Measurements from ENCODE around the gene KLF15. TPM values are rescaled to one million over a fixed set of nuclear protein-coding genes. Genes with fewer than 3 reads are reported as not detected.
A peak's percentile ranks its signal among the peaks of the same experiment; 100 is the strongest.

The KLF15 gene
- total RNA-seq, 1 donor from 2014 or later = 34.0 TPM

- DNase-seq (peak; percentile 20), ATAC-seq (ENCODE audit: poor library complexity) (no peak)
- intact Hi-C loops (cut with DNase I) = no loop called here
These were observed 10.2 kb upstream of the KLF15 start for GRCh38 chr3:126367316-126367805.

GRCh38 chr3:126365351-126366277 is 8.4 kb upstream of the KLF15 start:
- DNase-seq (peak; percentile 40), ATAC-seq (ENCODE audit: poor library complexity) (peak; percentile 67)
- intact Hi-C loops (cut with DNase I) = no loop called here

GRCh38 chr3:126364731-126365301 is 7.6 kb upstream of the KLF15 start:
- ATAC-seq (ENCODE audit: poor library complexity) = no peak
- peak; percentile 32 for DNase-seq
- intact Hi-C loops (cut with DNase I) = no loop called here

GRCh38 chr3:126364130-126364695 is 7.0 kb upstream of the KLF15 start:
- intact Hi-C loops (cut with DNase I) = no loop called here
- DNase-seq (no peak), ATAC-seq (ENCODE audit: poor library complexity) (no peak)

GRCh38 chr3:126361211-126361610 is 4.0 kb upstream of the KLF15 start:
- DNase-seq (peak; percentile 30), ATAC-seq (ENCODE audit: poor library complexity) (no peak)
- intact Hi-C loops (cut with DNase I) = no loop called here

GRCh38 chr3:126360714-126361060 is 3.5 kb upstream of the KLF15 start:
- DNase-seq (no peak), ATAC-seq (ENCODE audit: poor library complexity) (no peak)
- intact Hi-C loops (cut with DNase I) = no loop called here

GRCh38 chr3:126360046-126360713 is 3.0 kb upstream of the KLF15 start:
- ATAC-seq (ENCODE audit: poor library complexity) (no peak), DNase-seq (peak; percentile 29)
- intact Hi-C loops (cut with DNase I) = no loop called here

GRCh38 chr3:126358816-126359181 is 1.6 kb upstream of the KLF15 start:
- intact Hi-C loops (cut with DNase I) = loop anchor here (5.0 kb wide), 1 partner anchor 96 kb away; no protein-coding TSS in a partner anchor
- ATAC-seq (ENCODE audit: poor library complexity) = no peak
- peak; percentile 19 for DNase-seq

- intact Hi-C loops (cut with DNase I) = loop anchor here (5.0 kb wide), 1 partner anchor 96 kb away; no protein-coding TSS in a partner anchor
- DNase-seq (peak; percentile 43), ATAC-seq (ENCODE audit: poor library complexity) (no peak)
These were observed 1.0 kb upstream of the KLF15 start for GRCh38 chr3:126358038-126358815.

- DNase-seq (peak; percentile 69), ATAC-seq (ENCODE audit: poor library complexity) (peak; percentile 18)
- intact Hi-C loops (cut with DNase I) = loop anchor here (5.0 kb wide), 1 partner anchor 94 kb away; no protein-coding TSS in a partner anchor
These were observed 589 bp downstream of the KLF15 start for GRCh38 chr3:126356373-126357264.

- ATAC-seq (ENCODE audit: poor library complexity) (peak; percentile 85), DNase-seq (peak; percentile 98)
- intact Hi-C loops (cut with DNase I) = loop anchor here (5.0 kb wide), 1 partner anchor 94 kb away; no protein-coding TSS in a partner anchor
These were observed 1.3 kb downstream of the KLF15 start for GRCh38 chr3:126355777-126356372.

GRCh38 chr3:126355251-126355650 is 2.0 kb downstream of the KLF15 start:
- DNase-seq (peak; percentile 47), ATAC-seq (ENCODE audit: poor library complexity) (no peak)
- intact Hi-C loops (cut with DNase I) = loop anchor here (5.0 kb wide), 1 partner anchor 93 kb away; no protein-coding TSS in a partner anchor

- ATAC-seq (ENCODE audit: poor library complexity) (peak; percentile 1), DNase-seq (peak; percentile 62)
- intact Hi-C loops (cut with DNase I) = loop anchor here (5.0 kb wide), 2 partner anchors 62 to 92 kb away; no protein-coding TSS in a partner anchor
These were observed 2.4 kb downstream of the KLF15 start for GRCh38 chr3:126354776-126355175.

GRCh38 chr3:126353694-126354321 is 3.4 kb downstream of the KLF15 start:
- DNase-seq (peak; percentile 35), ATAC-seq (ENCODE audit: poor library complexity) (no peak)
- intact Hi-C loops (cut with DNase I) = loop anchor here (5.0 kb wide), 1 partner anchor 62 kb away; no protein-coding TSS in a partner anchor

- intact Hi-C loops (cut with DNase I) = loop anchor here (5.0 kb wide), 1 partner anchor 60 kb away; no protein-coding TSS in a partner anchor
- DNase-seq = peak; percentile 40
- no peak for ATAC-seq (ENCODE audit: poor library complexity)
These were observed 4.4 kb downstream of the KLF15 start for GRCh38 chr3:126352476-126353454.

All from Right ventricle myocardium superior (tissue), 1 donor.